Psoas muscle (tissue), 8 donors: ENCODE results near the gene ACOT6. TPM values are rescaled to one million over a fixed set of nuclear protein-coding genes. Genes with fewer than 3 reads are reported as not detected.

ENCODE experiments used
- ATAC-seq, 4 donors: fragments of 200-7000 bp; cut with Tn5 transposase; one replicate each; pipeline ENCODE4 v1.9.1; 2020; ENCODE audit warnings: moderate library complexity in 3 of 4, mild to moderate bottlenecking in 2 of 4
- DNase-seq, 2 donors: peaks; one replicate each; pipeline ENCODE4 v3.0.0-alpha.2; 2020
- H3K27ac ChIP-seq: fragments of 200-600 bp; one replicate; pipeline ENCODE4 v1.8.0; 2022
- H3K27me3 ChIP-seq, 3 donors: fragments of 200-600 bp in 1 of 3; one replicate each; pipeline versions ENCODE4 v1.6.1 to v1.8.0; 2013 to 2022; ENCODE audit warnings: low read length in 2 of 3, mild to moderate bottlenecking in 2 of 3, moderate library complexity in 1 of 3; ENCODE audit not compliant: insufficient read depth in 3 of 3
- H3K36me3 ChIP-seq, 2 donors: fragments of 200-600 bp in 1 of 2; one replicate each; pipeline versions ENCODE4 v1.6.1 to v1.8.0; 2013 to 2022; ENCODE audit warnings: low read depth in 1 of 2, mild to moderate bottlenecking in 1 of 2, moderate library complexity in 1 of 2; ENCODE audit not compliant: insufficient read depth in 1 of 2
- H3K4me1 ChIP-seq: fragments of 200-600 bp; one replicate; pipeline ENCODE4 v1.8.0; 2022
- H3K4me3 ChIP-seq: fragments of 200-600 bp; one replicate; pipeline ENCODE4 v1.8.0; 2022; ENCODE audit warnings: mild to moderate bottlenecking
- H3K9me3 ChIP-seq: fragments of 200-600 bp; one replicate; pipeline ENCODE4 v1.8.0; 2022
- WGBS, 3 donors: extraction: QIAGEN DNeasy Blood & Tissue Kit; methylation state at CpG; one replicate each; pipeline versions ENCODE4 v1.1.6 to v1.1.7; 2013; 5-methylcytosine and 5-hydroxymethylcytosine counted together
- intact Hi-C, 2 donors: fragments of 100-400 bp; cut with DNase I; formaldehyde crosslinking; loops; one replicate each; pipeline versions ENCODE4 v1.11.0 to v1.14.2; 2022
- polyA plus RNA-seq, 3 donors: library from polyadenylated mRNA; stranded (reverse); fragments of 200-250 nt; gene quantifications; one replicate each; pipeline ENCODE4 v1.2.3, GENCODE V29; 2013
- total RNA-seq, 4 donors: library from RNA; stranded (reverse); fragmentation: NEBNext Ultra II Directional in 2 of 4; extraction: Animal tissue kit (Norgen Biotek cat#: 25700) in 2 of 4; gene quantifications; one replicate each; pipeline versions ENCODE4 v1.2.1 to v1.2.4, GENCODE V29; 2021 to 2023
- TF ChIP-seq, protein P1 (sequence below): fragments of 200-600 bp; IDR thresholded peaks from one replicate; pipeline ENCODE4 v1.8.0; 2022; ENCODE audit warnings: antibody characterized with exemption
- donor health status: healthy with polysubstance abuse.
- donor health status: DM: no; HTN: no; CAD: no; lungs with moderate emphysema.
- donor health status: Bipolar disorder and iron deficiency.
- donor health status: healthy.
- donor health status: DM: yes; HTN: yes; CAD: no.
- donor health status: DM: no; HTN: no; CAD: no.
- donor health status: DM: no; HTN: no; CAD: no.
- donor health status: DM: yes; HTN: yes; CAD: no.

The ACOT6 gene
- total and polyA plus RNA-seq, 7 donors, result not detected

DNA sequence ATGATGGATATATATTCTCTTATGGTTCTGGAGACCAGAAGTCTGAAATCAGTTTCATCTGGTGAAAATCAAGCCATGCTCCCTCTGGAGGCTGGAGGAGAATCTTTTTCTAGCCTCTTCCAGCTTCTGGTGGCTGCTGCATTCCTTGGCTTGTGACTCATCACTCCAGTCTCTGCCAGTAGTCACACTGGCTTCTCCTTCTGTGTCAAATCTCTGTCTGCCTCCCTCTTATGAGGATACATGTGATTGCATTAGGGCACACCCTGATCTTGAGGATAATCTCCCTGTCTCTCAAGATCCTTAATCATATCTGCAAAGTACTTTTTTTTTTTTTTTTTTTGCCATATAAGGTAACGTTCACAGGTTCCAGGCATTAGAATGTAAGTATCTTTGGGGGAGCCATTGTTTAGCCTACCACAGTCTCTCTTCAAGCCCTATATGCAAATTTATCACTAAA is 50.2 kb downstream of the ACOT6 start:
- WGBS, 3 donors, result 66 to 91% (median 78%) methylated on average over 1 of the region's 1 CpG
- peak; percentile 64 to 94 (median 91) for ATAC-seq
- Histone ChIP-seq H3K27ac (no peak overlapping the region), H3K4me1 (no peaks in the 10 kb centered on the region), H3K36me3 (peaks cover 0 to 5% of the 10 kb centered on the region in 2 donors), H3K4me3 (no peak overlapping the region), H3K9me3 (no peaks in the 10 kb centered on the region), H3K27me3 (no peaks in the 10 kb centered on the region)
- TF ChIP-seq, protein P1, sequence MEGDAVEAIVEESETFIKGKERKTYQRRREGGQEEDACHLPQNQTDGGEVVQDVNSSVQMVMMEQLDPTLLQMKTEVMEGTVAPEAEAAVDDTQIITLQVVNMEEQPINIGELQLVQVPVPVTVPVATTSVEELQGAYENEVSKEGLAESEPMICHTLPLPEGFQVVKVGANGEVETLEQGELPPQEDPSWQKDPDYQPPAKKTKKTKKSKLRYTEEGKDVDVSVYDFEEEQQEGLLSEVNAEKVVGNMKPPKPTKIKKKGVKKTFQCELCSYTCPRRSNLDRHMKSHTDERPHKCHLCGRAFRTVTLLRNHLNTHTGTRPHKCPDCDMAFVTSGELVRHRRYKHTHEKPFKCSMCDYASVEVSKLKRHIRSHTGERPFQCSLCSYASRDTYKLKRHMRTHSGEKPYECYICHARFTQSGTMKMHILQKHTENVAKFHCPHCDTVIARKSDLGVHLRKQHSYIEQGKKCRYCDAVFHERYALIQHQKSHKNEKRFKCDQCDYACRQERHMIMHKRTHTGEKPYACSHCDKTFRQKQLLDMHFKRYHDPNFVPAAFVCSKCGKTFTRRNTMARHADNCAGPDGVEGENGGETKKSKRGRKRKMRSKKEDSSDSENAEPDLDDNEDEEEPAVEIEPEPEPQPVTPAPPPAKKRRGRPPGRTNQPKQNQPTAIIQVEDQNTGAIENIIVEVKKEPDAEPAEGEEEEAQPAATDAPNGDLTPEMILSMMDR, result peak; percentile 34
- peak; percentile 31 to 52 for DNase-seq
- intact Hi-C loops, result no loop called here

DNA sequence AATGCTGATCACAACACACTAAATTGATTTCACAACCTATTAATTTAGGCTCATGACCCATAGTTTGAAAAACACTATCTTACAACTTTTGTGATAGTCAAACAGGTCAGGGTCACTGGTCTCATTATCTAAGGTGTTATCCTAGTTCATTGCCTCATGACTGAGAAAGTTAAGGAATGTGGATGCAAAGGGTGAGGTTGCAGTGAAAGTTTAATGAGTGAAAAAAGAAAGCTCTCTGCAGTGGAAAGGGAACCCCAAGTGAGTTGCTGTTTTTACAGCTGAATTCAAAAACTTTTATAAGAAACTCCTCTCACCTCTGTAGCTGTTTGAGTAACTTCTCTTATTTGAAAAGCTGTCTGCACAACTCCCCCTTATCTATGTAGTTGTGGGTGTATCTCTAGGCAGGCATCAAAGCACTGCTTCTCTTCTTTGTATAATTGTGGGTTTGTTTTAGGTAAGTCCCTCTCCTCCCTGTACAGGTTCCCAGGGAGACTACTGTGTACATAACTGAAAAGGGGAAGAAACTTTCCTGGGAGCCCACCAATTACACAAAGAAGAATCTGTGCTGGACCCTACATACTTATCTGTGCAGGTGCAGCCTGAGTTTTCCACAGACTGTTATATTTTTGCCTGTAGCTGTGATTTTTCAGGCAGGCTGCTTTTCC is 51.4 kb downstream of the ACOT6 start:
- no peaks in the 10 kb centered on the region for H3K9me3 ChIP-seq
- no peak overlapping the region for H3K27ac ChIP-seq
- ATAC-seq, result no peak
- DNase-seq, result no peak
- H3K27me3 ChIP-seq, result no peaks in the 10 kb centered on the region
- TF ChIP-seq, protein P1, result no peak
- peaks cover 0 to 5% of the 10 kb centered on the region in 2 donors for H3K36me3 ChIP-seq
- intact Hi-C loops, result no loop called here
- no peak overlapping the region for H3K4me3 ChIP-seq
- H3K4me1 ChIP-seq, result no peaks in the 10 kb centered on the region

DNA sequence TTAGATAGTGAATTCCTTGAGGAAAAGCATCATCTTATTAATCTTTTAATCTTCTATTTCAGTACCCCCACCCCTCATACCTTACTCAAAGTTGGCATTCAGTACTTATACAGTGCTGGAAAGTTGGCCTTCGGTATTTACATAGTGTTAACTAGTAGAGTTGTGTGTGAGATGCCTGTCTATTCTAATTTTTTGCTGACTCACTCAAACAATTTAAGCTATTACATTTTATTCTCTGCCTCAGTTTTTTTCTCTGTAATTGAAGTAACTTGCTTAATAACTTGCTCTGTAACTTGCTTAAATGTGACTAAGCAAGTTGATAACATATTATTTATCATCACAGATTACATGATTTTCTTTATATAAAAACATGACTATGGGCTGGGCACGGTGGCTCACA is 52.8 kb downstream of the ACOT6 start:
- intact Hi-C loops, result no loop called here

DNA sequence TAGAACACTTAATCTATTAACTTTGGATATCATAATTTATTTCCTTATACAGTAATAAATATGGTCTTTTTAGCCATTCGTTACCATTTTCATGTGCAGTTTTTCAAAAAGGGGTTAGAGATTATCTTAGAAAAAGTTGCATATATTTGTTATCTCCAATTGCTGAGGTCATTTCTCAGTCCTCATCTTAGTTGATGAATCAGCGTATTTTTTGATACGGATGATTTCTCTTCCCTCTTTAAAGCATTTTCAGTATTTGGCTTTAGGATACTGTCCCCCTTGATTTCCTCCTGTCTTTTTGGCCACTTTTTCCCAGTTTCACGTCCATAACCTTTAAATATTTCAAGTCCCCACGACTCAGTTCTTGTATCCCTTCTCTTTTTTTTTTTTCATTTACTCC is 54.3 kb downstream of the ACOT6 start:
- H3K4me1 ChIP-seq, result no peaks in the 10 kb centered on the region
- ATAC-seq, result no peak
- DNase-seq, result no peak
- H3K36me3 ChIP-seq, result peaks cover 0 to 5% of the 10 kb centered on the region in 2 donors
- no peaks in the 10 kb centered on the region for H3K27me3 ChIP-seq
- H3K9me3 ChIP-seq, result no peaks in the 10 kb centered on the region
- WGBS, 3 donors, result 84 to 91% (median 89%) methylated on average over 5 of the region's 5 CpGs
- H3K27ac ChIP-seq, result no peak overlapping the region
- TF ChIP-seq, protein P1, result no peak
- intact Hi-C loops, result no loop called here
- H3K4me3 ChIP-seq, result no peak overlapping the region

More for the DNA sequence above, 52.8 kb downstream of the ACOT6 start:
- TF ChIP-seq, protein P1, result no peak
- Histone ChIP-seq H3K27ac (no peak overlapping the region), H3K4me1 (no peaks in the 10 kb centered on the region), H3K27me3 (no peaks in the 10 kb centered on the region), H3K36me3 (peaks cover 0 to 5% of the 10 kb centered on the region in 2 donors), H3K4me3 (no peak overlapping the region), H3K9me3 (no peaks in the 10 kb centered on the region)
- no peak for DNase-seq
- ATAC-seq, result no peak
- WGBS, 3 donors, result 92 to 97% (median 96%) methylated on average over 2 of the region's 2 CpGs

GRCh38 chr14:73667854-73668253 is 55.5 kb downstream of the ACOT6 start:
- Histone ChIP-seq H3K27ac (no peak overlapping the region), H3K9me3 (no peaks in the 10 kb centered on the region), H3K4me1 (no peaks in the 10 kb centered on the region), H3K36me3 (peaks cover 0 to 11% of the 10 kb centered on the region in 2 donors), H3K4me3 (no peak overlapping the region), H3K27me3 (no peaks in the 10 kb centered on the region)
- no peak for ATAC-seq
- DNase-seq, result no peak
- WGBS, 3 donors, result 86 to 94% (median 91%) methylated on average over 3 of the region's 3 CpGs
- intact Hi-C loops, result no loop called here
- TF ChIP-seq, protein P1, result no peak
